NCI-H345 treated with DMSO at 0.1 percent for 48 hours (cell line): ENCODE measurements around the gene CLCNKA.

Experiments used
- DNase-seq: peaks from one replicate; lab custom pipeline; 2025; ENCODE audit not compliant: unreplicated experiment; lab: John Stamatoyannopoulos, UW

The CLCNKA gene

DNA sequence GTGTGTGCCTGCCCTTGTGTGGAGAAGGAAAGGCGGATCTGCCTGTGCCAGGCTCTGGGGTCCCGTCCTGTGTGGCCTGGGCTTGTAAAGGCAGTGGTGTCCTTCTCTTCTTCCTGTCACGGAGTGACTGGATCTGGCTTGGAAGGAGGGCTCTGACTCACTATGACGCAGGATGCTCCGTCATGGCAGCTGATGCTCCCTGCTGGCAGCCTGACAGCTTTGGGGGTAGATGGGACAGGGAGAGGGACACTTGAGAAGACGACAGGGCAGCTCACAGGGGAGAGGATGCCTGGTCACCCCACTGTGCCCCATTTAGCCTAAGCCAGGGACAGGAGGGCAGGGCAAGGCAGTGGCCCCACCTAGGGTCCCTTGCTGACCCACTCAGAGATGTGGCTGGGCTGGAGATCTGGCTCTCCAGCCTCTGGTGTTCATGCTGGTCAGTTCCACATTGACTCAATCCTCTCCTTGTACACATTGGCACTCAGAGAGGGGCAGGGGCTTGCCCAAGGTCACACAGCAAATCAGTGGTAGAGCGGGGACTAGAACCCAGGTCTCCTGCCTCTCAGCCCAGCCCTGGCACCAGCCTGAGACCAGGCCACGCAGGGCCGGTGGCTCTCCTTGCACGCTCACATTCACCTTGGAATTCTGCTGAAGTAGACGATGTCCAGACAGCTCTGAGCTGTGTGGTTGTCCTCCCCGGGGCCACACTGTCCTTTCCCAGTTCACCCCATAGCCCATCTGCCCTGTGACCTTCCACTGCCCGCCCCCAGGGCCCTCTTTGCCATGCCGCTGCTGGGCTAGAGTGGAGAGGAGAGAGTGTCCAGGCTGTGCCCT lies 54.4 kb downstream of the CLCNKA start:
- DNase-seq: no peak

GRCh38 chr1:16076865-16077238 lies 55.0 kb downstream of the CLCNKA start:
- DNase-seq: no peak

- DNase-seq: no peak
These were observed 55.8 kb downstream of the CLCNKA start for GRCh38 chr1:16077406-16078245.

- DNase-seq: peak; percentile 69
These were observed 57.3 kb downstream of the CLCNKA start for GRCh38 chr1:16078925-16079656.

DNA sequence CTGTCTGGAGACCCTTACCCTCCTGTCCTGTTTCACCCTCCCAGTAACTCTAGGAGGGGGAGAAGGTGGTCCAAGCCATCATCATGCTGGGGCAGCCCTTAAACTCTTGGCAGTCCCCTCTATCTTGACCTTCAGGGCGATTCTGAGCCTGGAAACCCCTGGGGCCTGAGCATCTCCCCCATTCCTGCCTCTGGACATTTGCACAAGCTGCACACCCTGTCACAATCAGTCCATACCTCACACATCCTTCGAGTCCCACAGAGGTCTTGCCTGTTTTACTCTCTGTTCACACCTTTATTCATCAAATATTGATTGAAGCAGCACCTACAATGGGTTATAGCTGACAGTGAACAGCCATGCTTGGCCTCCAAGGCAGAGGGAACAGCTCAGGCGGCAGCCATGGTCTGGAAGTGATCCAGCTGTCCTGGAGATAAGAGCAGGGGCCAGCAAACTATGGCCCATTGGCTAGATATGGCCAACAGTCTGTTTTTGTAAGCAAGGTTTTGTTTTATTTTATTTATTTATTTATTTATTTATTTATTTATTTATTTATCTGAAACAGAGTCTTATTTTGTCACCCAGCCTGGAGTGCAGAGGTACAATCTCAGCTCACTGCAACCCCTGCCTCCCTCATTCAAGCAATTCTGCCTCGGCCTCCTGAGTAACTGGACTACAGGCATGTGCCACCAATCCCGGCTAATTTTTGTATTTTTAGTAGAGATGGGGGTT lies 58.8 kb downstream of the CLCNKA start:
- no peak for DNase-seq

GRCh38 chr1:16081636-16082035 lies 59.8 kb downstream of the CLCNKA start:
- no peak for DNase-seq

GRCh38 chr1:16082283-16083038 lies 60.6 kb downstream of the CLCNKA start:
- DNase-seq: peak; percentile 22

DNA sequence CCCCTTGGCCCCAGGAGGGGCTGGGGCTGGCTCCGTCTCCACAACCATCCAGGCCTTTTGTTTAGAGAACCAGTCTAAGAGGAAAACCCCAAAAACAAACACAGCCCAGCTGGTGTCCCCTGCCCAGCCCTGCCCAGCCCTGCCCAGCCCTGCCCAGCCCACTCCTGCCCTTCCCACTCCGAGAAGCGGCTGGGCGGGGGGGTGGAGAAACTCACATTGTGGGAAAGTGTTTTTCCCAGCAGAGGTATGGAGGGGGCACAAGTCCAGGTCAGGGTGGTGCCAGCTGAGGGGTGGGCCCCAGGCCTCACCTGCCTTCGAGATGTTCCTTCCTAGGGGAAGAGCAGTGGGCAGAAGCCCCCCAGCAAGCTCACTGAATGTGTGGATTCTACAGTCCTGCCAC lies 61.6 kb downstream of the CLCNKA start:
- no peak for DNase-seq
